ENCODE results near the gene CTU1.

The CTU1 gene

DNA sequence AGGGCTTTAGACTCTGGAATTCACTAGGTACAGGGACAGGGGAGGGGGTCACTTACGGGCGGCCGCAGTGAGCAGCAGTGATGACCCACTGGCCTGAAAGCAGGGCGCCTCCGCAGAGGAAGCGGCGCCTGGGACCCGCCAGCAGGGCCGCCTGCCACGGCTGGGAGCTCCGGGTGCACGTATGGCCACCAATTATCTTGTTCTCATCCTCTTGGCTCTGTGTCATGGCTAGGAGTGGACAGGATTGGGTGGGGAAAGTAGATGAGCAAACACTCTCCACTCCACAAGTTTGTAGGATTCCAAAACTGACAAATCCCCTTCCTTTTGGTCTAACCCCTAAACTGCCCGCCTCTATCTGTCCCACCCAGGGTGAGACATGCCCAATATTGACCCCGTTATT, 26.7 kb downstream of the CTU1 start:
- DNase-seq, result no peak

- no peak for DNase-seq
Measured at GRCh38 chr19:51079481-51080110, 28.6 kb downstream of the CTU1 start.

- DNase-seq, result no peak
Measured at GRCh38 chr19:51078731-51079130, 29.5 kb downstream of the CTU1 start.

DNA sequence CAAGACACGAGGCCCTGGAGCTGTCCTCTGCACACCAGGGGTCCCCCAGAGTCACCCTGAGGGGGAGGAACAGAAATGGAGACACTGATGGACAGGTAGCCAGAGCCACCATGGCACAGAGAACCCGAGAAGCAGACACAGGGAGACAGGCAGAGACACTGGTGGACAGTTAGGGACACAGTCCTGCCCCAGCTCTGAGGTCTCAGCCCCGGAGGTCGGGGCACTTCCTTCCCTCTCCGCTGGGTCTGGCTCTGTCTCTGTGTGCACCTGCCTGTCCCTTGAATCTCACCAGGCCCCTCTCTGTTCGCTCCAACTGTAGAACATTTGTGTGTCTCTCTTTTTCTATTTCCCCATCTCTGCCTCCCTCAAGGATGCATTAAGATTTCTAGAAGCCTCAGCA, 30.1 kb downstream of the CTU1 start:
- no peak for DNase-seq

DNA sequence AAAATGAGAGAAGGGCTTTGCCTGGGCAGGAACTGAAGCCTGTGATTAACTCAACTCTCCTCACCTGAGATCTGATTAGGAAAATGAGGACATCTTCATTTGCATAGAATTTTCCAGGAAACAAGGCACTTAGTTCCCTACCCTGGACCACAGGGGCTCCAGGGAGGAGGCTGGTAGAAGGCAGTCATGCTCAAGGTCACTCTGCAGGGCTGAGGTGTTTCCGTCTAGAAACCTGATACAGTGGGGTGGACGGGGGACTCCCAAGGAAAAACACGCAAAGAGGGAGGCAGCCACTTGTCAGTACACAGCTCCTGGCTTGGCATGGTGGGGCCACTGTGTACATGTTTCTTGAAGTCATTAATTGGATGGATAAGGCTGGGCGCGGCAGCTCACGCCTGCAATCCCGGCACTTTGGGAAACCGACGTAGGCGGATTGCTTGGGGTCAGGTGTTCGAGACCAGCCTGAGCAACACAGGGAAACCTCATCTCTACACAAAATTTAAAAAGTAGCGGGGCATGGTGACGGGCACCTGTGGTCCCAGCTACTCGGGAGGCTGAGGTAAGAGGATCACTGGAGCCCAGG, 31.5 kb downstream of the CTU1 start:
- no peak for DNase-seq

DNA sequence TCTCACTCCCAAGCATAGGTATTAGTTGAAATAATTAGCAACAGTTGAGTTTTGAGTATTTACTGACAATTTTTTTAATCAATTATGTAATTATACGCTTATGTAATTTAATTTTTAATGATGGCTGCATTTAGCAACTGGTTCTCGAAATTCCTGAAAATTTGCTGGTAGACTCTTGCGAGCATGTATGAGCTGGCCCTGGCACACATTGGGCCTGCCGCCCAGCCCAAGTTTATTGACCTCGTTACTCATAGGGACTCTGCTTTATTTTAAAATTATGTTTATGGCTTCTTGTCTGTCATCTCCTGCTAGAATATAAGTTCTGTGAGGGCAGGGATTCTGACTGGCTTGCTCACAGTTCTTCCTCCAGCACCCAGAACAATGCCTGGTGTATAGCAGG, 32.2 kb downstream of the CTU1 start:
- DNase-seq, result no peak

DNA sequence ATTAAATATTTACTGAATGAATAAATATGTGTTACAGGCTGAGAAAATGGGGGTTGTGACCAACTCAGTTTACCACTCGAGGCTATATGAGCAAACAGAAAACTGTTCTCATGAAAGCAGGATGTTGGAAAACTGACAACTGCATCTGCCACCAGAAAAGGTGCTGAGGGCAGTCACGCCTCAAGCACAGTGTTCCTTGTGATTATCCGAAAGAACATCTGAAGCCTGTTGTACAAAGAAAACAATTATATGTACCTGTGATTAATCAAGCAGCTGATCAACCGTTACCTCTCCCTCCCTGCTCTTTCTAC, 37.2 kb downstream of the CTU1 start:
- DNase-seq, result no peak

GRCh38 chr19:51070334-51071094, 37.7 kb downstream of the CTU1 start:
- no peak for DNase-seq

DNA sequence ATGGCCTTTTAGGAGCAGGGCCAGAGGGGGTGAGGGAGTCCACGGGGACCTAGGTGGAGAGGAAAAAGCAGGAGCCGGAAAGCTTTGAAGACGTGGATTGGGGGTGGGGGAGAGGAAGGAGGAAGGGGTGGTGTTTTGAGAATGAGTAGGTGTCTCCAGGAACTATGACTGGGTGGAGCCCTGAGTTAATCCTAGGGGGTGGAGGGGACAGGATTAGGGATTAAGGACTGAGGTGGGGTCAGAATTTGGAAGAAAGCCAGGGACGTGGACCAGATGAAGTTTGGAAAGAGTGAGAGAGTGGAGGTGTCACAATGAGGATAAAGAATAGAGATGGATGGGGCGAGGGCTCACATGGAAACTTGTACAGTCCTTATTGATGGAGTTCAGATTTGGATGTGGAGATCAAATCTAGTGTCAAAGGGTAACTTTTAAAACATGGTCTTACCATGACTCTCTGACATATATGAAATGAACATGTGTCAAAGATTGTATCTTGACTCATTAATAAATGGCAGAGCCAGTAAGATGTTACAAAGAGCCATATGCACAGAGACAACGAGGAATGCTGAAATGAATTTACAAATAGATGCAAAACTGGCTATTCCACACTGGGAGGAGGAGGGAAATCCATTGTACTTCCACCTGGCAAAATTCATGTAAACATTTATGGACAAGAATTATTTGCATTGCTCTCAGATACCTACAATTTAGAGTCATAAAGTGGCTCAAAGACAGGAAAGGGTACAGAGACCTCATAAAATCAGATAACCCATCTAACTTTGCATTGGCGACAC, 41.6 kb downstream of the CTU1 start:
- DNase-seq, result no peak

DNA sequence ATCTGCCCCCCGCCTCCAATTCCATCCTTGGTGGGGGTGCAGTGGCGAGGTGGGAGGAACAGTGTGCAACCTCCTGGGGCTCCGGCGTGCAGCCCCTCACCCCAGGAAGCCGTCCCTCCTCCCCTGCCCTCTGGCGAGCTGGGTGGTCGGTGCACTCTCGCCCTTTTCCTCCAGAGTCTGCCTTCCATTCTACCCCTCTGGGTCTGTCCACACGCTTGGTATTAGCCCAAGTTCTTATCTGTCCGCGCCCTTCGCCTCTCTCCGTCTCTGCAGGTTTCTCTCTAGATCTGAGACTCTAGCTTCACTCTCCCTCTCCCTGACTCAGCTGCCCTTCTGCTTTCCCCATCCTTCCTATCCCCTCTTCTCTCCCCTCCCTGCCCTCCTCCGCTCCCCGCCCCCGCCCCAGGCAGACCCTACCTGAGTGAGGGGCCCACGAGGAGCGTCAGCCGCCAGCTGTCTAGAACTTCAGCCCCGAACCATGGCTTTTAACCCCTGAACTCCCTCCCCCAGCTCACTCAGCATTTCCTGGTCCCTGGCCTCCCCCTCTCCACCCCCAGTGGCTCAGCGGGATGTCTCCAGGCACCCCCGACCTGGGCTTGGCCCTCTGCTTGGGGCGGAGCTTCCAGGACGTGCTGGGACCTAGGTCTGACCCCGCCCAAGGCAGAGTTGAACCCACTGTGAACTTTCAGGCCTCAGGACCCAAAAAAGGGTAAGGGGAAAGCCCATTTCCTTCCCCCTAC, 42.8 kb downstream of the CTU1 start:
- DNase-seq, result no peak

GRCh38 chr19:51064534-51065220, 43.5 kb downstream of the CTU1 start, which contains the start of gene KLK13:
KLK13 (minus strand) TSS chr19:51065092; CDS start chr19:51065067, 25 bp downstream.
- DNase-seq, result no peak

GRCh38 chr19:51063664-51064063, 44.5 kb downstream of the CTU1 start:
- no peak for DNase-seq

DNA sequence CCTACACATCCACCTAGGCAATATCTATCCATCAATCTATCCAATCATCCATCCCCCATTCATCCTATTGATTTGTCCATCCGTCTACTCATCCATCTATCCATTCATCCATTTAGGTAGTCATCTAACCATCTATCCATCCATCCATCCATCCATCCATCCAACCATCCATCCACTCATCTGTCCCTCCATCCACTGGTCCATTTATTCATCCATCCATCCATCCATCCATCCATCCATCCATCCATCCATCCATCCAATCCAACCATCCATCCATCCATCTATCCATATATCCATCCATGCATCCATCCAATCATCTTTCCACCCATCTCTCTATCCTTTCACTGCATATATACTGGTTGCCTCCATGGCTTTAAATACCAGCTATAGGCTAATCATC, 47.2 kb downstream of the CTU1 start:
- no peak for DNase-seq

DNA sequence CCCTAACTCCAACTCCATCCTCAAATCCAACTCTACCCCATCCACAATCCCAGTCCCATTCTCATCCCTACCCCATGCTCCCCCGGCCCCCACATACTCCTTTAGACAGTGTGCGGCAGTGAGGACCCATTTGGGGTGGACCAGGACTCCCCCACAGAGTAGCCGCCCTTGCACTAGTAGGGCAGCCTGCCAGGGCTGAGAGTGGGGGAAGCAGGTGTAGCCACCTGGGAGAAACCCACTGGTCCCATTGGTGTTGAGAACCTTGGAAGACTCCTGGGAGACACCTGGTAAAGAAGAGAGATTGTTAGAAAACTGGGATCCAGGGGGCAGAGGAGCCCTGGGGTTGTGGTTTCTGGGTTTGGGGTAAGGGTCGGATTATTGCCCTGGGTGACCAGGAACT, 47.9 kb downstream of the CTU1 start:
- DNase-seq, result no peak

DNA sequence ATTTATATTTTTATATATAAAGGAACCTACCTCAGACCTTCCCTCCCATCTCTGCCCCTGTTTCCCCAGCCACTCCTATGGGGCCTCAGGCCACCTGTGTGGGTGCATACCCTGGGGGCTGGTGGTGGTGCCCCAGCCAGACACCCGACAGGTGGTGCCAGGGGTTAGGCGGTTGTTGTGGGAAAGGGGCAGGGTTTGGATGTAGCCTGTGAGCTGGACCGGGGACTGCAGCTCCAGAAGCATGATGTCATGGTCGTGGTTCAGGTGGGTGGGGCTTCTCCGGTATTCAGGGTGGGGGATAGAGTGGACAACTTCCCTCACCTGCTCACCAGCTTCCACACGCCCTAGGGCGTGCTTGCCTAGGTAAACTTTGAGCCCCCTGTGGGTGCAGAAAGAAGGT, 48.5 kb downstream of the CTU1 start:
- DNase-seq, result no peak

DNA sequence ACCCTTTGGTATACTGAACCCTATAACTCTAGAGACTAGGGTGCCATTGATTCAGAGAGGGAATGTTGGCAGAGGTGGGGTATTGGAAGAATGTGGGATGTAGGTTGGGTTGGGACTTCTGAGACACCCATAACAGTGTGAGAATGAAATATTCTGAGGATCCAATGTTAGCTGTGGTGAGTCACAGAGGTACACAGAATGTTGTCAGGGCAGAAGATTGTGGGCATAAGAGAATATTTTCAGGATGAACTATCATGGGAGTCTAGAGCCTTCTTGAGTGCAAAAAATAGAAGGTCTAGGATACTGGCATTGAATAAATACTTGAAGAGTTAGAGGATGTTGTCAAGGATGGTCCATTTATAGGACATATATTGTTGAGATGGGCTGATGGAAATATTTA, 52.3 kb downstream of the CTU1 start:
- no peak for DNase-seq

All from DMS 273 treated with DMSO at 0.1 percent for 48 hours (cell line).